DMS79 treated with DMSO at 0.1 percent for 48 hours (cell line): ENCODE measurements around the gene WWC2.
"Not testable (repeated sequence)": the region's sequence is repeated elsewhere in the genome, so short reads cannot be mapped to it uniquely, and the experiment has no call there.

Experiments
- DNase-seq: peaks from one replicate; lab custom pipeline; 2025; lab: John Stamatoyannopoulos, UW

Gene WWC2

DNA sequence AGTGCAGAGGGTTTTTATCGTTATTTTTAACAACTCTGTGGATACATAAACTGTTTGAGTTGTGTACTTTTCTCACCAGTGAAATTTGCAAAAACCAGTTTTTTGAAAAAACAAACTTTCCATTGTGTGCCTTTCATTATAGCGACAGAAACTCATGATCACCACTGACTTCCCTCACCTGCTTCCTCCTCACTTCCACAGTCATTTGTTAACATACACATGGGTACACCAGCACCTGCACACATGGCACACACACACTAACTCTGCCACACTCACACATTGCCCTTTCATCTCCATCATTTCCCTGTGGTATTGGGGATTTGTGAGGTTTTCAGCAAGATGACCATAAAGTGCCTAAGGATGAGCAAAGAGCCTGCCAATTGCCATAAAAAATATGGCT, 200.4 kb downstream of the WWC2 start:
- no peak for DNase-seq

DNA sequence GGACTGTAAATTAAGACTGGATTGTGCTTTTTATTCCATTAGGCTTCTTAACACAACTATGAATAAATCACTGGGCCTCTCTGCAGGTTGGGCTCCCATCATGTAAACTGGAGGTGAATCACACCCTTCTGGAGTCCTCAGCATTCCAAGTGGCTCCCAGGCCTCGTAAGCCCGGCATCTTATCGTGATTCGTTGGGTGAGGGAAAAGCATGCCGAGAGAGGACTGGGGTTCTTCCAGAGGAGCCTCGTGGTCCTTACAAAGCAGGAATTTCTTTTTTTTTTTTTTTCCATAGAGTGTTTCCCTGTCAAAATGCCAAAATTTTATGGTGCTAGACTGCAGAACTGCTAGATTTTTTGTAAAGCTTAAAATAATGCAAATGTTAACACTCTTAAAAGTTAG, 201.0 kb downstream of the WWC2 start:
- DNase-seq = no peak

DNA sequence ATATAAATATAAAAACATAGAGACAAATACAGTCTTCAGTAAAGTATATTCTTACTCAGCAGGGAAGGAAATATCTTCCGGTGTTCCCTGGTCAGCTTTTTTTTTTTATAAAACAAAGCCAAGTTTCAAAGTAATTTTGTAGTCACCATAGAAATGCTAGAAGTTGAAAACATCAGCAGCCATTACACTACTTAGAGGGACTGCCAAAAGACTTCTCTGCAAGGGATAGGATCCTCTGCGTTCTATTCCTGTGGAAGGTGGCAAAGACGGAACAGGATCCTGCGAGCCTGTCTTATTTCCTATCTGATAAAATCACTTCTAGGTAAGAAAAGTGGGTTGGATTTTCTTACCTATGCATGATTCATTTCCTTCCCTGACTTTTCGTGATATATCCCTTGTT, 201.6 kb downstream of the WWC2 start:
- no peak for DNase-seq

DNA sequence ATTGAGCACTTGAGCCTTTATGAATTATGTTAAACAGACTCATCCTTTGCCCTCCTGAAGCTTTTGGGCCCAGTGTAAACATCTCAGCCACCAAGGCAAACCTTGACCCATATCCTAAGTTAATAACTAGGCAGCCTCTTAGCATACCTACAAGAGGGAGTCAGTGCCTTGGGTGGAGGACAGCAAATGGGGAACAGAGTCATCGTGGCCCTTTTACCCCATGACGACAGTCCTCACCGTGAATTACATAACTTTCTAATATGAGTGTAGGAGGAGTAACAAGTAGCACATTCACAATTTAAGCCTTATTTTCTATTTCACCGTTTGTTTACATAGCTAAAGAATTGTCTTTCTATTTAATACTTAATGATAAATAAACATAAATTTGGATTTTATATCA, 204.2 kb downstream of the WWC2 start:
- DNase-seq = no peak

DNA sequence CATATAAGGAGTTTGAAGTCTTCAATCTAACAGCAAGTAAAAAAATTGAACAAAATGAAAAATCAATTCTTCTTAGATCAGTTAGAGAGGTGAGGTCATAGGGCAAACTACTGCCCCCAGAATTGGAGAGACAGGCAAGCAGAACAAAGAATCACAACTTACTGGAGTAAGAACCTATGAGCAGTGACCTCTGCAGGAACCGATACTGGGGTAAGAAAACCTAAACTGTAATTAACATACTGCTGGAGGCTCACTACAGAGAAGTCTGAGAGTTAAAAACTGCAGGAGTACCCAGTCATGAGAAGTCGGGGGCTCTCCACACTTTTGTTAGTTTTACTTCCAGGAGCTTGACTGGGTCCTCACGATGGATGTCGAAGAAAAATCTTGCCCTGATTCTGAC, 205.0 kb downstream of the WWC2 start:
- DNase-seq = no peak

DNA sequence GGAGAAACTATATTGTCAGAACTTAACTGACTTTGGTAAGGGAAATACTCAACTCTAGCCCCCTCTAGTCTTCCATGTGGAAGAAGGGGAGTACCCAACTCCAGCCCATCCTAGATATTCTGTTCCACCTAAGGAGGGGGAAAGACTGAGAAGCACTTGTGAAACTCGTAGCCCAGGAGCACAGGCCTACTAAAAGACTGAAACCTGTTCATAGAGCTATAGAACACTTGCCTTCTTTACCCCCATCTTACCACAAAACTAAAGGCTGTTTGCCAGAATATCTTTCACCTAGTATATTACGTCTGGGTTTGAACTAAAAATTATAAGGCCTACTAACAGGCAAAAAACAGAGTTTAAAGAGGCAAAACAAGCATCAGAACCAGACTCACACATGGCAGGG, 205.5 kb downstream of the WWC2 start:
- DNase-seq = no peak

DNA sequence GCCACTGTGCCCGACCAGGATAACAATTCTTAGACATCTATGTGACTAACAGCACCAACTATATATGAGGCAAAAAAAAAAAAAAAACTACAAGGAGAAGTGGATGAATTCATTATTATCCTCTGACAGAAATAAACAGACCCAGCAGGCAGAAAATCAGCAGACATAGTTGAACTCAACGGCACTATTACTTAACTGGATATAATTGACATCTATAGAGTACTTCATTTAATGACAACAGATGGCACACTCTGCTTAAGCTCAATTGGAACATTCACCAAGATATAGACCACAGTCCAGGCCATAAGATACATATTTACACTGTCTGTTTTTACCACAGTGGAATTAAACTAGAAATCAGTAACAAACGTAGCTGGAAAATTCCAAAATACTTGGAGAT, 207.8 kb downstream of the WWC2 start:
- DNase-seq = no peak

DNA sequence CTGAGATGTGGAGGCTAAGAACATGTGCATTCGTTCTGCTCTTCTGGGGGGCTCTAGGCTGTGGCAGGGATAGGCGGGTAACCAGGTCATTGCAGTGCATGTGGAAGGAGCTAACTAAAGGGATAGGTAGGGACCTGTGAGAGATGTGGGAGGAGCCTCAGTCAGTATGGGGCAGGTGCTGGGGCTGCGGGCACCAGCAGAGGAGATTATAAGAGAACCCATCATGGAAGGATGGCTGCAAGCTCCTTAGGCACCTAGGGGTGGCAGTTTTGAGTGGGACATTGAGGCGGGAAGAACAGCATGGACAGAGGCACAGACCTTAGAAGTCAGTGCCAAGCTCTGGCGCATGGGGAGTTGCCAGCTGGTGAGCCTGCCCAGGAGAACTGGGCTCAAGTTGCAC, 213.8 kb downstream of the WWC2 start:
- no peak for DNase-seq

DNA sequence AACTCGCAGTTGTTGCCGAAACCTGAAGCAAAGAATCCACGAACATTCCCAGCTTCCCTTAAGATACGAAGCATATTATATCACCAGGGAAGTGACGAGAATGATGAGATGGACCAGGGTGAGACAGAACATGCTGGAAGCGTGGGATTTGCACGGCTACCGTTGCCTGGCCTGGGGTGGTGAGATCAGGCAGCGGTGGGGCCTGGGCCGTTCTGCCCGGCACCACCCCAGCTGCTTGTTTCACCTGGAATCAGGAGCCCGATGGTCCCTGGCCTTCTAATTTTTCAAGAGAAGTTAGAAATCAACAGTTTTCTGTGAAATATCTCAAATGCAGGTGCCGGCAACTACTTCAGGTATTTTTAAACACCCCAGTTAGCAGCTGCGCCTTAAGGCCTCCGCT, 215.3 kb downstream of the WWC2 start:
- no peak for DNase-seq

DNA sequence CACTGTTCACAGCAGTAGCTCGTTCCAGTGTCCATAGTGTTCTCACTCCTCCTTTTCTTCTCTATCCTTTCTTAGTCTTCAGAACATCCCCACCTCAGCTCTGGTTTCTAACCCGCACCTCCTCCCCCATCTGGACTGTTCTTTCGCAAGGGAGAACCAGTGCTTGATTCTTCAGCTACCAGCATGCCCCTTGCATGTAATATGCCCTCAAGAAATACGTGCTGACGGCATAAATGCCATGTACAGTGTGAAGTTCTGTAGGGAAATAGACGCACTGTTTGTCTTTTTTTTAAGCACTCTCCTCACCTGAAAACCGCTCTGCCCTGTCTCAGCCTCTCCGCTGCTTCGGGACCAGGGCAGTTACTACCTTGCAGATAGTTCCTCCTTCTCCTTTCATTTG, 215.7 kb downstream of the WWC2 start:
- DNase-seq = no peak

DNA sequence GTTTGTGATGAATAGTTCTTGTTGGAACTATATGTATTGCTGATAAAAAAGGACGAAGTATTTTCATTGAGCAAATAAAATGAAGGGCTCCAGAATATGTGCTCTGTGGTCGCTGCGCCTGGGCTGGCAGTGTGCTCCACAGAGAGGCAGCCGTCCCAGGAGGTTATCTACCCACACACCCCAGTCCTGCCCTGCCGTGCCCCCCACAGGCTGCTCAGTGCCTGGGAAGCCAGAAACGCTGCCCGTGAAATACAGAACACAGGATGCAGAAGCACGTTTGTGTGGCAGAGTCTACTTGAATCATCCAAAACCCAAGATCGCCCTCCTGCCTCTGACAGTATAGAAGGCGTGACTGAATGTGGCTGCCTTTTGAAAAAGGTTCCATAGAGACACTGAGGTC, 219.6 kb downstream of the WWC2 start:
- DNase-seq = no peak

DNA sequence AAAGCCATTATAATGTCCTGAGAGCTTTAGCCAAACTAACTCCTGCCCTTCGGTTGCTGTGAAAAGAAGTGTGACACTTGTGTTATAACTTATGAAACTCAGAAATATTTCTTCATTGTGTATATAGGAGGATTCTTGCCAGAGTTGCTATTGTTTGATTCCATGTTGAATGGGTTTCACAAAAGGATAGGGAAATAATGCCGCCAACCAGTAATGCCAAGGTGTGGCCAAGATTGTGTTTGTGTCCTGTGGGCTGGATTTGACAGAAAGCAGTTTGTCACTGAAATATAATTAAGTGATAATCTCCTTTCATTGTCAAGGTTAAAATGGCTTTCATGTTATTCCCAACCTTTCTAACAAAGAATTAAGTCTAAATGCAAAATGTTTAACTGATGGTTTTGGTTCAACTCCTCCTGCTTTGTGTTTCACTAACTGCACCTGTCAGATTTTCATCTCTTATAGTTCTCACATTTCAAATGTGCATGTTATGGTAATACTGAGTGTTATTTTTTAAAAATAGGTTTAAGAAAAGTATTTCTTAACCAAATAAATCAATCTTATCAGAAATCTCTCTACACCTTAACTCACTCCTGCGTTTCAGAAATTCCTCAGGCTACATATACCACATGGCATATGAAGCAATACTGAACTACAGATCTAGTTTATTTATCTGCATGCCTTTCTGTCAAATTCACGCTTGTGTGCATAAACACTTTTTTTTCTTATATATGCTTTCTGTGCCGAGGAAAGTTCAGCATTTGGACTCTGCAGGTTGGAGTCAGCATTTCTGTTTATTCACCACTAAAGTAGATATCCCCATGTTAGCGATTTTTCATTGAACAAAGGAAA, 221.4 kb downstream of the WWC2 start, which contains the start of gene CLDN22:
Gene CLDN22, minus strand, starts transcription at position 66 of the 849 bp plus-strand sequence. Its CDS starts 58 bp downstream, at position 8.
- DNase-seq = no peak

DNA sequence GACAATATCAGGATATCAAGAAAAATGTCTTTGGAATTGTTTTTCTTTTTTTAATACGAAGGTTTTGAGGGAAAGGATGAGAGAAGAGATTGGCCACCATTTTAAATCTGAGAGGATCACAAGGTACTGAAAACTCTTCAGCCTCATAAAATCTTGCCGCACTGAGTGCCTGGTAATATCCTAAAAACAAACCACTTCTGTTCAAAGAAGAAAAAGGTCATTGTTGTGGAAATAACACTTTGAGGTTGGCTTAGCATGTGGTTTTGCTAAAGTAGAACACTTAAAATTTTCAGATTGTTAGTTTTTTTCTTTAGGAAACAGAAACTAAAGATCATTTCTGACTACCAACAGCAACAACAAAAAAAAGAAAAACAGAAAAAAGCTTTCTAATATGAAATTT, 222.0 kb downstream of the WWC2 start:
- DNase-seq = peak; percentile 68

DNA sequence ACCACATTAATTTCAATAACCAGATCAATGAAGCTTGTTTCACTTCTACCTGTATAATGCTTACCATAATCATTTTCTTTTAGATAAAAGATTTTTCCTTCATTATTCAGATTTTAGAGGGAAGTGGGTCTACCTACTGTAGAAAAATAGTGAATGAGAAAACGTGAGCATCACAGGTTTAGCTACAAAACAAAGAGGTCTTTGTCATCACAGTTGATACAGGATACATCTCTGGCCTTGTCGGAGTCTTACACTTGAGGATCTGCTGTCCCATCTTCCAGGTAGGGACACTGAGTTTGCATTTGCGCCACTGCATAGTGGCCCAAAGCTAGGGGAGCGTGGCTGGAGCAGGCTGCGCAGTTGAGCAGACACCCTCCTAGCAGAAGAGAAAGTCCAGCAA, 222.5 kb downstream of the WWC2 start:
- DNase-seq = no peak

DNA sequence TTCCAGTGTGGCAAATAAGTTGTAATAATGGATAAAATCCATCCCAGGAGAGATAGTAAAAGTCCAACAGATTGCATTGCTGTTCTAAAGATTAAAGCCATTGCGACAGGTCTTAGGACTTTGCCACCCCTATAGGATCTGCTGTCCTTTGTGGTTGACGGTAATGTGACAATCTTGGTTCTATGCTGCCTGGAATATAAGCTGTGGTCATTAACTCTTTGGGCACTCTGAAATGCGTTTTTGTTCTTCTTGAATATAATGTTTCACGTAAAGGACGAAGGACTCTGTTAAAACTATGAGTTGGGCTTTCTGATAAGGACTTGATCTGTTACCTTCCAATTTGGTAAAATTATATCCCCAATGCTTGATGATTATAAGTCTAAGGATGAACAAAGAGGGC, 223.3 kb downstream of the WWC2 start, which contains the start of gene CLDN24:
Gene CLDN24, minus strand, starts transcription at position 101 of the 400 bp plus-strand sequence. Its CDS starts 0 bp downstream, at position 101.
- no peak for DNase-seq

DNA sequence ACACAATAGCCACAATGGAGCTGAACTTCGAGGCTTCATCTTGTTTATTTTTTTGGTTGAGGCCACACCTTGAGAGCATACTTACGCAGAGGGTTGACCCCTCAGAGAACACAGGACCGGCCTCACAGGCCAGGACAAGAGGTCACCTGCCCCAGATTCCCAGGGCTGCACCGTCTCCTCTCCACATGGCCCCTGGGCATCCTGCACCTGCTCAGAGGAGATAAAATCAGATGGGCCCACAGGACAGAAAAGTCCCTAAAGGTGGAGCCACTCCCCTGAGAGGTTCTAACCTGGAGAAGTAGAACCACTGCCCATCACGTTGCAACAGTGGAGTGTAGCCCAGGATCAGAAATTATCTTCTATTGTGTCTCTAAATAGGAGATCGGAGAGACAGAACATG, 224.2 kb downstream of the WWC2 start:
- no peak for DNase-seq

DNA sequence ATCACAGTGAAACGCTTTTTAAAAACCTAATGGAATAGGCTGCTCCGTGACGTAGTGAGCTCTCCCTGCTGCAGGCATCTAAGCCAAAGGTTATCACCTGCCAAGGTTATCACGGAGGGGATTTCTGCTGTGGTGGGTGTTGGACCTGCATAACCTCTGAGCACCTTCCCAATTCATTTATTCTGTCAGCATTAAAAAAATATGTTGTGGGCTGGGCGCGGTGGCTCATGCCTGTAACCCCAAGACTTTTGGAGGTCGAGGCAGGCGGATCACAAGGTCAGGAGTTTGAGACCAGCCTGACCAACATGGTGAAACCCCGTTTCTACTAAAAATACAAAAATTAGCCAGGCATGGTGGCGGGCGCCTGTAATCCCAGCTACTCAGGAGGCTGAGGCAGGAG, 225.0 kb downstream of the WWC2 start:
- not testable (repeated sequence) for DNase-seq

DNA sequence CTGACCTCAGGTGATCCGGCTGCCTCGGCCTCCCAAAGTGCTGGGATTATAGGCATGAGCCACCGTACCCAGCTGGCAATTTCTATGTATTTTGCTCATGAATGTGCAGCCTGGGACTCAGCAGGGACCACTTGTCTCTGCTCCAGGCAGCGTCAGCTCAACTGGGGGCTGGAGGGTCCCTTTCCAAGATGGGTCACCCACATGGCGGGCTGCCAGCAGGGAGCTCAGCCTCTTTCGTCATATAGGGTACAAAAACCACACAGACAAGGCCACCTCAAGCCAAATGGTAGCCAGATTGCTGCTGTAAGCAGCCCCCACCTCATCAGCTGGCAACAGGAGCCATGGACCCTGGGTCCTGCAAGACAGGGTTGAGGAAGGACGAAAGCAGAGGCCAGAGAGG, 225.6 kb downstream of the WWC2 start:
- DNase-seq = no peak

DNA sequence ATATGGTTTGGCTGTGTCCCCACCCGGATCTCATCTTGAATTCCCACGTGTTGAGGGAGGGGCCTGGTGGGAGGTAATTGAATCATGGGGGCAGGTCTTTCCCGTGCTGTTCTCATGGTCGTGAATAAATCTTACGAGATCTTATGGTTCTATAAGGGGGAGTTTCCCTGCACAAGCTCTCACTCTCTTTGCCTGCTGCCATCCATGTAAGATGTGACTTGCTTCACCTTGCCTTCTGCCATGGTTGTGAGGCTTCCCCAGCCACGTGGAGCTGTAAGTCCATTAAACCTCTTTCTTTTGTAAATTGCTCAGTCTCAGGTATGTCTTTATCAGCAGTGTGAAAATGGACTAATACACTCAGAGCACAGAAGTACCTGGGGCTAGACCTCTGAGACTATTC, 227.3 kb downstream of the WWC2 start:
- not testable (repeated sequence) for DNase-seq

DNA sequence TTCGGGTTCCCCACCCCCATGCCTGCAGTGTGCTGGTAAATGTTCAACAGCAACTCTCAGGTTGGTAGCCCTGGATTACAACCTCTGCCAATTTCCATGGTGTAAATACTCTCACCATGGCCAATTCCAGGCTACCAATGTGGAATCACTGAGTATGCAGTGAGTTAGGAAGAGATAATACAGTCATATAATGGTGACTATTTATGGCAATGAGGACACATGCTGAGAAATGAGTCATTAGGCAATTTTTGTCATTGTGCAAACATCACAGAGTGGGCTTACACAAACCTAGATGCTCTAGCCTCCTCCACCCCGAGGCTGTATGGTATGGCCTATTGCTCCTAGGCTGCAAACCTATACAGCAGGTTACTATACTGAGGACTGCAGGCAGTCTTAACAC, 227.8 kb downstream of the WWC2 start:
- DNase-seq = no peak

DNA sequence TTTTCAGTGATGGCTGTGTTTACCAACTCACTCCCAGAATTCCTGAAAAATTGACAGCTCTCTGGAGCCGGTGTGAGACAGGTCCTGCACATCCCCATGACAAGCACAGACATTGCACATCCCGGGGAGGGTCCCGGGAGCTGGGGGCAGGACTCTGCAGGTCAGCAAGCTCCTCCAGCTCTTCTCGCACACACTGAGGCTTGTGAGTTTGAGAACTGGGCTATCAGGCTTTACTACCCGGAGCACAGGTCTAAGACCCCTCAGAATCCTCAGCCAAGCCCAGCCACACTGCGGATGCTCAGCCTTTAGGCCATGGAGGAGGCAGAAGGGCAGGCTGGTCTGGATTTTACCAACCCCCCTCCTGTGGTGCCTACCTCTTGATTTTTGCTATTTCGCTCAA, 228.8 kb downstream of the WWC2 start:
- no peak for DNase-seq

DNA sequence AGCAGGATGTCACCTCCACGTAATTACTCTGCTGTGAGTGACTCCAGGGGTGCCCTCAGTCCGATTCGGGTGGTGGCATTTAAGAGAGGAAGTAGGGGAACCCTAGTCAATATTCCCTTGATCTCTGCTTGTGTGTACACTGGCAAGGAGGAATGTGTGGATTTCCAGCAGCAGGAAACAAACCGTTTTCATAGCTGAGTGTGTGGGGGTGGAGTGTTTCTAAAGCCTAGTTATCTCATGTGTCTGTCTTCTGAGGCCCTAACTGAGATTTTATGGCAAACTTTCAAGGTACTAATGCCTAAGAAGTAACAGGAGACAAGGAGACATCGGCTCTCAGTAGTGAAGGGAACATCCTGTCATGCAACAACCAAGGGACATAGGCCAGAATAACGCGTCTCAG, 229.8 kb downstream of the WWC2 start:
- DNase-seq = no peak

DNA sequence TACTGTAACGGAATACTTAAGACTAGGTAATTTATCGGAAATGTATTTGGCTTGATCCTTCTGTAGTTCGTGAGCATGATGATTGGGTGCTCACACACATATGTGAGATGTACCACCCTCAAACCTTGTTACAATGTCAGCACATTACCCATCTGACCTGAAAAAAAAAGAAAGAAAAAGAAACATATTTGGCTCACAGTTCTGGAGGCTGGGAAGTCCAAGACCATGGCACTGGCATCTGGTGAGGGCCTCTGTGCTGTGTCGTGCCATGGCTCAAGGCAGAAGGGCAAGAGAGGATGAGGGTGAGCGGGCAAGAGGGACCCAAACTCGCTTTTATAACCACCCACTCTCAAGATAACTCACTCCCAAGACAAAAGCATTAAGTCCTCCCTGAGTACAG, 230.2 kb downstream of the WWC2 start:
- no peak for DNase-seq
